HuH-7.5 (cell line): Measurements from ENCODE around the gene PLOD2.

Experiments
- DNase-seq: peaks from one replicate; pipeline ENCODE4 v3.0.0; 2011; ENCODE audit warnings: low spot score

PLOD2 gene

GRCh38 chr3:146040630-146041029, 120.4 kb downstream of the PLOD2 start:
- DNase-seq: no peak

GRCh38 chr3:146037697-146038096, 123.3 kb downstream of the PLOD2 start:
- no peak for DNase-seq

DNA sequence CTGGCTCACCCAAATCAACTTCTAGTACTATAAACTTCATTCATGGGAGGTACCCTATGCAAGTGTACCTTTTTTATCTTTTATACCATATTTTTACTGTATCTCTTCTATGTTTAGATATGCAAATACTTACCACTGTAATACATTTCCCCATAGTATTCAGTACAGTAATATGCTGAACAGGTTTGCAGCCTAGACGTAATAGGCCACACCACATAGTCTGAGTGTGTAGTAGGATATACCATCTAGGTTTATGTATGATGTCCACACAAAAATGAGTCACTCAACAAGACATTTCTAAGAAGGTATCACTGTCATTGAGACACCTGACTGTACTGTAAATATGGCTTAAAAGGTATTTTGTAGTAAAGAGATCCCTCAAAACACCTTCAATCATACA, 124.7 kb downstream of the PLOD2 start:
- no peak for DNase-seq

DNA sequence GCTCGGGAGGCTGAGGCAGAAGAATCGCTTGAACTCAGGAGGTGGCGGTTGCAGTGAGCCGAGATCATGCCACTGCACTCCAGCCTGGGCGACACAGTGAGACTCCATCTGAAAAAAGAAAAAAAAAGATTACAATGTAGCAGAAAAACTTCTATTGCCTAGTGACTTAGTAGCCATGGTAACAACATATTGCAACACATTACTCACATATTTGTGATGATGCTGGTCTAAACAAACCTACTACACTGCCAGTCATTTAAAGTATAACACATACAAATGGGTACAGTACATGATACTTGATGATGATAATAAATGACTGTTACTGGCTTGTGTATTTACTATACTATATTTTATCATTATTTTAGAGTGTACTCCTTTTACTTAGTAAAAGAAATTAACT, 125.6 kb downstream of the PLOD2 start:
- no peak for DNase-seq

GRCh38 chr3:146033950-146034349, 127.0 kb downstream of the PLOD2 start:
- no peak for DNase-seq

GRCh38 chr3:146026547-146026946, 134.4 kb downstream of the PLOD2 start:
- no peak for DNase-seq

DNA sequence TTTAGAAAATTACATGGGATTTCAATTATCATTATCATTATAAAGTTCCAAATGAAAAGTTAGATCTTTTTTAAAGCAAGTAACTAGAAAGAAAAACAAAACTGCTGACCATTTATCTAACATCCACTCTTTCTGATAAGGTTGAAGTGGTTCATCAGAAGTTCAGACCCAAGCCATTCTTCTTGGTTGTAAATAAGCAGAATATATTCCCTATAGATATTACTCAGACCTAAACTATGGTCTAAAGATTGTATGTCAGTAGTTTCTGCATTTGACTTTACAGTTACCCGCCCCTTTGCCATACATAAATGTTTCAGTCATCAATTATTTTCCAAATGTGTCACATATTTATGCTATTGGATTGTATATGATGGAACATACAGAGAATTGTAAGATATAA, 136.7 kb downstream of the PLOD2 start:
- no peak for DNase-seq

DNA sequence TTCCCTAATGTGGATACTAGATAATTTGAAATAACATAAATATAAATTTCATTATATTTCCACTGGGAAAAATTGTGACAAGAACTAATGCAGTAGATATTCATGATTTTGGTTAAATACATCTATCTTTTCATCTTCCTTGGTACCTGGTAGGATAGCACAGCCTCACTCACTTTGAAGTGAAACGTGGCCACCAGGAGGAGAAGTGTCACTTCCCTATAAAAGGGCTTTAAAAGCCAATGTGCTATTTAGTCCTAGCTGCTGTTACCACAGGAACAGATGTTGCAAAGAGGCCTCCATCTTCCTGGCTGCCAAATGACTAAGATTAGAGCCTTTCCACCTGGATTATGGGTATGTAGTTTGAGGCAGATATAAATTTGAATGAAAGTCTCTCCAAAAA, 140.0 kb downstream of the PLOD2 start:
- DNase-seq: no peak

- DNase-seq: no peak
Measured at GRCh38 chr3:146019508-146019907, 141.5 kb downstream of the PLOD2 start.
